NCI-H146 treated with DMSO at 0.1 percent for 48 hours (cell line): Measurements from ENCODE around the gene MAK.
"Not testable (repeated sequence)": the region's sequence is repeated elsewhere in the genome, so short reads cannot be mapped to it uniquely, and the experiment has no call there.

Experiments used
- DNase-seq: peaks from one replicate; lab custom pipeline; 2025; ENCODE audit not compliant: unreplicated experiment; lab: John Stamatoyannopoulos, UW

MAK gene

DNA sequence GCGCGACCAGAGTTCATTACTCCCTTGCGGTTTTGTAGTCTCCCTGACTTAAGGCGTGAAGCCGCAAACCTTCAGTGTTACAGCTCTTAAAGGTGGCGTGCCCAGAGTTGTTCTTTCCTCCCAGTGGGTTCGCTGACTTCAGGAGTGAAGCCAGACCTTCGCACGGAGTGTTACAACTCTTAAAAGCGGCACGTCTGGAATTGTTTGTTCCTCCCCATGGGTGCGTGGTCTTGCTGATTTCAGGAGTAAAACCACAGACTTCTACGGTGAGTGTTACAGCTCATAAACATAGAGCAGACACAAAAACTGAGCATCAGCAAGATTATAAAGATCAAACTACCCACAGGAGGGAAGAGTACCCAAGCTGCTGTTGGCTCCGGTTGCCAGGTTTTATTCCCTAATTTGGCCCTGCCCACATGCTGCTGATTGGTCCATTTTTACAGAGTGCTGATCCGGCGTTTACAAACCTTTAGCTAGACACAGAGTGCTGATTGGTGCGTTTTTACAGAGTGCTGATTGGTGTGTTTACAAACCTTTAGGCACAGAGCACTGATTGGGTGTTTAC is 105.1 kb downstream of the MAK start:
- no peak for DNase-seq

- no peak for DNase-seq
Measured at GRCh38 chr6:10730254-10730653, 108.1 kb downstream of the MAK start.

DNA sequence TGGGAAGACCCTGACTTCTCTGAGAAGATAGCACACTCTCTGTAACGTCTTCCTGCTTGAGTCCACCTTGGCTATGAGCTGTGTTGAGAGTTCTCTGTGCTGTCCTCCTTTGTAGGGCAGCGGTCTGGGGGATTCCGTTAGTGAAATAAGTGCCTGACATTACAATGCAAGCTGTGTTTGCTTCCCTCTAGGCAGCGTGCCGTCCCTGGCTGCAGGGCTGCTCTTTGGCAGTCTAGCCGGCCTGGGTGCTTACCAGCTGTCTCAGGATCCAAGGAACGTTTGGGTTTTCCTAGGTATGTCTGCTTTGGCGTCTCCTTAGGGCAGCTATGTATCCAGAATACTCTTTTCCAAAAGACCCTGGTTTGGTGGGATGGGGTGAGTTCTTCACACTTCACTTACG is 112.6 kb downstream of the MAK start:
- no peak for DNase-seq

- DNase-seq: no peak
Measured at GRCh38 chr6:10725044-10725443, 113.3 kb downstream of the MAK start.

DNA sequence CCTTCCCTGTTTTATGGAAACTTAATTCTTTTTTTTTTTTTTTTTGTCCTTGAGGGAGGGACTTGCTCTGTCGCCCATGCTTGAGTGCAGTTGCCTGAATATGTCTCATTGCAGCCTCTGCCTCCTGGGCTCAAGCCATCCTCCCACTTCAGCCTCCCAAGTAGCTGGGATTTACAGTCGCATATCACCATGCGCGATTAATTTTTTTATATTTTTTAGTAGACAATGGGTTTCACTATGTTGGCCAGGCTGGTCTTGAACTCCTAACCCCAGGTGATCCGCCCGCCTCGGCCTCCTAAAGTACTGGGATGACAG is 114.8 kb downstream of the MAK start:
- DNase-seq: no peak

- peak; percentile 94 for DNase-seq
Measured at GRCh38 chr6:10722820-10723566, 115.3 kb downstream of the MAK start, which contains the start of gene TMEM14C. Gene TMEM14C (plus strand): TSS chr6:10723070. CDS start chr6:10724614, 1,544 bp downstream.

DNA sequence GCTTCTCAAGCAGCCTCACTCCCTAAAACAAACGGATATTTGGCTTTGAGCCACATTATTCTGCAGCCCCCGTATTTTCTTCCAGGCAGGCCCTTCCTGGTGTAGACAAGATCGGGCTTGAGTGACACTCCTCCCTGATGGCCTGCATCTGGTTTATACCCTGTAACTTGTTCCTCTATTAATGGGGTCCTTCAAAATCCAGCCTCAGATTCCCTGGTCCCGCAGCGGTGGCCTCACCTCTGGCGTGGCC is 115.8 kb downstream of the MAK start:
- no peak for DNase-seq

GRCh38 chr6:10721850-10722569 is 116.3 kb downstream of the MAK start:
- DNase-seq: no peak

DNA sequence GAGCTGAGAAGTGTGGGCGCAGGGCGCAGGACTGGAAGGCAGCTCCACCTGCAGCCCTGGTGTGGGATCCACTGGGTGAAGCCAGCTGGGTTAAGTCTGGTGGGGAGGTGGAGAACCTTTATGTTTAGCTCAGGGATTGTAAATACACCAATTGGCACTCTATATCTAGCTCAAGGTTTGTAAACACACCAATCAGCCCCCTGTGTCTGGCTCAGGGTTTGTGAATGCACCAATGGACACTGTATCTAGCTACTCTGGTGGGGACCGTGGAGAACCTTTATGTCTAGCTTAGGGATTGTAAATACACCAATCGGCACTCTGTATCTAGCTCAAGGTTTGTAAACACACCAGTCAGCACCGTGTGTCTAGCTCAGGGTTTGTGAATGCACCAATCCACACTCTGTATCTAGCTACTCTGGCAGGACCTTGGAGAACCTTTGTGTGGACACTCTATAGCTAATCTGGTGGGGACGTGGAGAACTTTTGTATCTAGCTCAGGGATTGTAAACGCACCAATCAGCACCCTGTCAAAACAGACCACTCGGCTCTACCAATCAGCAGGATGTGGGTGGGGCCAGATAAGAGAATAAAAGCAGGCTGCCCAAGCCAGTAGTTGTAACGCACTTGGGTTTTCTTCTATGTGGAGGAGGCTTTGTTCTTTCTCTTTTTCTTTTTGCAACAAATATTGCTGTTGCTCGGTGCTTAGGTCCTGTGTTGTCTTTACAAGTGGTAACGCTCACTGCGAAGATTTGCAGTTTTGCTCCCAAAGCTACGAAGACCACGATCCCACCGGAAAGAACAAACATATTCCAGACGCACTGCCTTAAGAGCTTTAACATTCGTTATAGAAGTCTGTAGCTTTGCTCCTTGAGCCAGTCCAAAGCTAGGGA is 117.1 kb downstream of the MAK start:
- not testable (repeated sequence) for DNase-seq

DNA sequence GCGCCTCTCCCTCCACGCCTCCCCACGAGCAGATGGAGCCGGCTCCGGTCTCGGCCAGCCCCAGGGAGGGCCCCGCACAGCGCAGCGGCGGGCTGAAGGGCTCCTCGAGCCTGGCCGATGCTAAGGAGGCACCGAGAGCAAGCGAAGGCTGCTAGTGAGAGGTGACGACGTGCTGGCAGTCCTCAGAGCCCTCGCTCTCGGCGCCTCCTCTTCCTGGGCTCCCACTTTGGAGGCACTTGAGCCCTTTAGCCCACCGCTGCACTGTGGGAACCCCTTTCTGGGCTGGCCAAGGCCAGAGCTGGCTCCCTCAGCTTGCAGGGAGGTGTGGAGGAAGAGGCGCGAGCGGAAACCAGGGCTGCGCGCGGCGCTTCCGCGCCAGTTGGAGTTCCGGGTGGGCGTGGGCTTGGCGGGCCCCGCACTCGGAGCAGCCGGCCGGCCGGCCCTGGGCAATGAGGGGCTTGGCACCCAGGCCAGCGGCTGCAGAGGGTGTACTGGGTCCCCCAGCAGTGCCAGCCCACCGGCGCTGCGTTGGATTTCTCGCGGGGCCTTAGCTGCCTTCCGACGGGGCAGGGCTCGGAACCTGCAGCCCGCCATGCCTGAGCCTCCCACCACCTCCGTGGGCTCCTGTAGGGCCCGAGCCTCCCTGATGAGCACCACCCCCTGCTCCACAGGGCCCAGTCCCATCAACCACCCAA is 117.9 kb downstream of the MAK start:
- no peak for DNase-seq

GRCh38 chr6:10719964-10720264 is 118.4 kb downstream of the MAK start:
- no peak for DNase-seq

DNA sequence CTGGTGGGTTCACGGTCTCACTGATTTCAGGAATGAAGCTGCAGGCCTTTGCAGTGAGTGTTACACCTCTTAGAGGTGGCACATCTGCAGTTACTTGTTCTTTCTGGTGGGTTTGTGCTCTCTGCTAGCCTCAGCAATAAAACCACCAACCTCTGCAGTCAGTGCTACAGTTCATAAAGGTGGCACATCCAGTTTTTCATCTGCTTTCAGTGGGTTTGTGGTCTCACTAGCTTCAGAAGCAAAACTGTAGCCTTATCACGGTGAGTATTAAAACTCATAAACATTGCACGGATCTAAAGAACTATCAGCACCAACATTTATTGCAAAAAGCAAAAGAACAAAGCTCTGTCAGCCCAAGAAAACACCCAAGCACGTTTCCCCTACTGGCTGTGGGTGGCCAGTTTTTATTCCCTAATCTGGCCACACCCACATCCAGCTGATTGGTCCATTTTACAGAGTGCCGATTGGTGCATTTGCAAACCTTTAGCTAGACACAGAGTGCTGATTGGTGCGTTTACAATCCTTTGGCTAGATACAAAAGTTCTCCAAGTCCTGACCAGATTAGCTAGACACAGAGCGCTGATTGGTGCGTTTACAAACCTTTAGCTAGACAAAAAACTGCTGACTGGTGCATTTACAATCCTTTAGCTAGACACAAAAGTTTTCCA is 118.9 kb downstream of the MAK start:
- DNase-seq: no peak

- no peak for DNase-seq
Measured at GRCh38 chr6:10713962-10714361, 124.4 kb downstream of the MAK start.
